HS-5 (cell line): ENCODE data around the gene MPDZ.

ENCODE experiments used
- DNase-seq: peaks from one replicate; pipeline ENCODE4 v3.0.0-alpha.2; 2012; ENCODE audit warnings: low read depth

Gene MPDZ, protein sequence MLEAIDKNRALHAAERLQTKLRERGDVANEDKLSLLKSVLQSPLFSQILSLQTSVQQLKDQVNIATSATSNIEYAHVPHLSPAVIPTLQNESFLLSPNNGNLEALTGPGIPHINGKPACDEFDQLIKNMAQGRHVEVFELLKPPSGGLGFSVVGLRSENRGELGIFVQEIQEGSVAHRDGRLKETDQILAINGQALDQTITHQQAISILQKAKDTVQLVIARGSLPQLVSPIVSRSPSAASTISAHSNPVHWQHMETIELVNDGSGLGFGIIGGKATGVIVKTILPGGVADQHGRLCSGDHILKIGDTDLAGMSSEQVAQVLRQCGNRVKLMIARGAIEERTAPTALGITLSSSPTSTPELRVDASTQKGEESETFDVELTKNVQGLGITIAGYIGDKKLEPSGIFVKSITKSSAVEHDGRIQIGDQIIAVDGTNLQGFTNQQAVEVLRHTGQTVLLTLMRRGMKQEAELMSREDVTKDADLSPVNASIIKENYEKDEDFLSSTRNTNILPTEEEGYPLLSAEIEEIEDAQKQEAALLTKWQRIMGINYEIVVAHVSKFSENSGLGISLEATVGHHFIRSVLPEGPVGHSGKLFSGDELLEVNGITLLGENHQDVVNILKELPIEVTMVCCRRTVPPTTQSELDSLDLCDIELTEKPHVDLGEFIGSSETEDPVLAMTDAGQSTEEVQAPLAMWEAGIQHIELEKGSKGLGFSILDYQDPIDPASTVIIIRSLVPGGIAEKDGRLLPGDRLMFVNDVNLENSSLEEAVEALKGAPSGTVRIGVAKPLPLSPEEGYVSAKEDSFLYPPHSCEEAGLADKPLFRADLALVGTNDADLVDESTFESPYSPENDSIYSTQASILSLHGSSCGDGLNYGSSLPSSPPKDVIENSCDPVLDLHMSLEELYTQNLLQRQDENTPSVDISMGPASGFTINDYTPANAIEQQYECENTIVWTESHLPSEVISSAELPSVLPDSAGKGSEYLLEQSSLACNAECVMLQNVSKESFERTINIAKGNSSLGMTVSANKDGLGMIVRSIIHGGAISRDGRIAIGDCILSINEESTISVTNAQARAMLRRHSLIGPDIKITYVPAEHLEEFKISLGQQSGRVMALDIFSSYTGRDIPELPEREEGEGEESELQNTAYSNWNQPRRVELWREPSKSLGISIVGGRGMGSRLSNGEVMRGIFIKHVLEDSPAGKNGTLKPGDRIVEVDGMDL (N-terminal part only)

DNA sequence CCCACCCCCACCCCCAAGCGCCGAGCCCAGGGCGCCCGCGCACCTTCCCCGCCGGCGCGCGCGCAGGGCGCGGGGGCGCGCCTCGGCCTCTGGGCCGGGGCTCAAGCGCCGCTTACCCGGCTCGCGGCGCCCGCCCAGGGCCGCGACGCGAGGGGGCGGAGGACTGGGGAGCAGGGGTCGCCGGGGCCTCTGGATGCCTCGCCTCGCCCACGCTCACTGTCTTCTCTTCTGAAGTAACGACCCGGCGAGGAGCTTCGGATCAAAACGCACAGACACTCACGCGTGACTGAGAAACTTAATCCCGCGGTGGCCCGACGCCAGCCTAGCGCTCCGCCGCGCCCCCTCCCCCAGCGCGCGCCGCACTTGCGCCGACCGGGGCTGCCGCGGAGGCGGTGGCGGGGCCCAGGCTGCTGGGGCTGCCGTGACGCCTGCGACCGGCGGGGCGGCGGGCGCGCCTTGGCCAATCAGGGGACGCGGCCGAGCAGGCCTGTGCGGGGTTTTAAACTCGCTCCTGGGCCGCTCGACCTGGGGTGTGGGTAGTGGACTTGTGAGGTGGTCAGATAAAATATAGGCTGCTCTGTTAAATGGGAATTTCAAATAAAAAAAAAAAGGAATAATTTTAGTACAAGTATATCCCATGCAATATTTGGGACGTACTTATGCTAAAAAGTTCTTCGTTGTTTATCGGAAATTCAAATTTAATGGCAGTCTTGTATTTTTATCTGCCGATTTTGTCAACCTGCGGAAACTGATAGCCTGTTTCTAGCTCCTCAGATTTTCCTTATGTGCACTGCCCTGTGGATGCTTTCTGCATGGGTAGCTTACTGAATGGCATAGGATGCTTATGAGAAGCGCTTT lies at the start of gene MPDZ:
TSS of gene MPDZ (minus strand) at position 409 of the 858 bp plus-strand sequence. CDS start 29,377 bp downstream, outside the sequence.
- no peak for DNase-seq

DNA sequence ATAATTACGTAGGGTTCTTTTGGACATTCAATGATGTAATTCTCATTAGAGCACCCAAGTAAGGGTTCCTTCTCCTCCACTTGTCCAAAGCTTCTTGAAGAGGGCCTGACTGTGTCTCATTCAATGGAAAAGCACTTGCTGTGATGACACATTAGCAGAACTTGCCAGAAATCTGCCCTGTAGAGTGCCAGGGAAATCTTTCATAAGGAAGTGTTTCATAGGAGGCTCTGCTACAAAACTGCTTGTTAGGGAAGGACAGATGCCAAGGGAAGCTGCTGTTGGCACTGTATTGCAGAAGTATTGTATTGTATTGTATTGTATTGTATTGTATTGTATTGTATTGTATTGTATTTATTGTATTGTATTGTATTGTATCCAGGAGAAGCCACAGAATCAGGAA lies 45.5 kb upstream of the MPDZ start:
- DNase-seq: no peak

DNA sequence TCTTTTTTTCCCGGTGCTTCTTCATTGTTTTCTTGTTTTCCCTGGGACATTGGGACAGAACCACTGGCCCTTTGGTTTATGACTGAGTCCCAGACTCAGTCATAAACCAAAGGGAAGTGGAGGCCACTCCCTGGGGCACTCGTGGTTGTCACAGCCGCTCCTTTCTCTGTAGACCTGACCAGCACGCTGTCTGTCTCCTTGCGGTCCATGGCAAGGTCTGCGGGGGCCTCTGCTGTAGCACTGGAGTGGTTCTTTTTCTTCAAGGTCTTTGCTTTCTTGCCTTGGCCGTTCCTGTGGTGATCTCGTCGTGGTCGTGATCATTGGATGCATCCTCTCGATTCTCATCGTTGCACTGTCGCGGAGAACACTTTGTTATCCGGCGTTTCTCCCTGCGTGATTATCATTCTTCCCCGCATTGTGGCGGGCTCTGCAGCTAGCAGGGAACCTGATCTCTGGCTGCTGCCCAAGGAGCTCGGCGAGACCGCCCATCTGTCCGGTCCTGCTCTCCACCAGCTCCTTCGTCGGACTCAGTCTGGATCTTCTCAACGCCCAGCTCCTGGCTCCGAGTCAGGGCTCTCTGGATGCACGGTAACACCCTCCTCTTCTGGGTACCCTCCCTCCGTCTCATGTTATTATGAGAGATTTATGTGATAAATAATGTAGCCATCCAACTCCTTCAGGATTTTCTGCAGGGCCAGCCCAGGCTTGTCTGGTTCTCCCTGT lies 43.5 kb upstream of the MPDZ start:
- no peak for DNase-seq

DNA sequence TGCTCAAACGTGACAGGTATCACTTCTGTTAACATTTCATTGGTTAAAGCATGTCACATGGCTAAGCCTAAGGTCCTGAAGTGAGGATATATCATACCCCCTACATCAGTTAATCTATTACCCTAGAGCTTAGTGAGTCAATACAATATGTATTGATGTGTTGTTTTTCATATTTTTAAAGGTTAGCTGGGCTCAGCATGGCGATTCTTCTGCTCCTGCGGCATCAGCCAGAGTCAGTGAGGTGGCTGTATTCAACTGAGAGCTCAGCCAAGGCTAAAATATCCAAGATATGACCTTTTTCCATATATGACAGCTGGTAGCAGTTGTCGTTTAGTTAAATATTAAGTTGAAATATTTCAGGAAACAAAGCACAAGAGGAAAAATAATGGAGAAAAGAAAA lies 38.5 kb upstream of the MPDZ start:
- no peak for DNase-seq

DNA sequence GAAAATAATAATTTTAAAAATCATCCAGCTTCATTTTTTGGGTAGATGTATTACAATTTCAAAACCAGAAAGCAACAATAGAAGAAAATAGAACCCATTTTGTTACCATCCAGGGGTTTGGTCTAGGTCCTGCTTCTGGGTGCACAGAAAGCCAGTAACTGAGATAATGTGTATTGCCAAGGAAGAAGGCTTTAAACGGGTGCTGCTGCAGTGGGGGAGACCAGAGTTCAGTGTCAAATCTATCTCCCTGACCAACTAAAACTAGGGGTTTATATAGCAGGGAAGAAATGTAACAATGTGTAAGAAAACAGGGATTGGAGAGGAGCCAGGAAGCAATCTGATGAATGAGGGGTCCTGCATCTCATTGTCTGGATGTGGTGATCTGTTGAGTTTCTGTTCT lies 17.5 kb upstream of the MPDZ start:
- DNase-seq: no peak

DNA sequence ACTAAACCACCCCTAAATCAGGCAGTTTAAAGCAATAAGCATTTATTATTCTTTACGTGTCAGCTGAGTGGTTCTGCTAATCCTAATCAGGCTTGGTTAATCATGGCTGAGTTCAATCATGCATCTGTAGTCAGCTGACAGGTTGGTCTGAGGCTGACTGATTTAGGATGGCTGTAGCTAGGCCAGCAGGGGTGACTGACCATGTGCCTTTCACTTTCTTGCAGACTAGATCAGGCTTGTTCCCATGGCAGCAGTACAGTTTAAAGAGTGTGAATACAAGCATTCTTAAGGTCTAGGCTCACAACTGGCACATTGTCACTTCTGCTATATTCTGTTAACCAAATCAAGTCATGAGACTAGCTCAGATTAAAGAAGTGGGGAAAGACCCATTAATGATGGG lies 16.1 kb upstream of the MPDZ start:
- DNase-seq: no peak

DNA sequence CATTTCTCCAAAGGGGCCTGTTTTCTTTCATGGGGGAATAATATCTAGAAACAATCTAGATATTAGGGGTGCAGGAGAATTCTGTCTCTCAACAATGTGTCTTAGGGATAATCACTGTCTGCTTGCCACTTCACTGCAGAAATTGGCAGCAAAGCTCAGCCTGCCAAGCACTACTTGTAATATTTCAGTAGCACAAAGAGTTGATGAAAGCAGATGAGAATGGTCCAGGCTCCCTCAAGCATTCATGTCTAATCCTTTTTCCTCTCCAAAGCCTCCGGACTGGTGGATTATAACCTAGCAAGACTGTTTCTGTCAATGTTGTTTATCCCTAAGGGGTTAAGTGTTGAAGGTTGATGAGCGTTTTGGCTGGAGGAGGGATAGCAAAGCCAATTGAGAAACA lies 13.3 kb upstream of the MPDZ start:
- DNase-seq: no peak

DNA sequence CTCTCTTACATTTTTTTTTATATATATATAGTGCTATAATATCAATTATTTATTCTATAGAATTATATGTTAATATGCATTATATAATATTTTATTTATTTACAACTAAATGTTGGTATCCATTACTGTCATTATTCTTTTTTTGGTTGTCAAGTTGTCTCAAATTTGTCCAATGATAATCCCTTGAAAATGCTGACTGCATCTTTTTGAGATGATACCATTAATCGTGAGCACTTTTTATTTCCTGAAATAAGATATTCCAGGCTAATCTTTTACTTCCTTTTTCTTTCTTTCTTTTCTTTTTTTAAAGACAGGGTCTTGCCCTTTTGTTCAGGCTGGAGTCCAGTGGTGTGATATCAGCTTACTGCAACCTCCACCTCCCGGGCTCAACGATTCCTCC lies 12.7 kb upstream of the MPDZ start:
- no peak for DNase-seq

DNA sequence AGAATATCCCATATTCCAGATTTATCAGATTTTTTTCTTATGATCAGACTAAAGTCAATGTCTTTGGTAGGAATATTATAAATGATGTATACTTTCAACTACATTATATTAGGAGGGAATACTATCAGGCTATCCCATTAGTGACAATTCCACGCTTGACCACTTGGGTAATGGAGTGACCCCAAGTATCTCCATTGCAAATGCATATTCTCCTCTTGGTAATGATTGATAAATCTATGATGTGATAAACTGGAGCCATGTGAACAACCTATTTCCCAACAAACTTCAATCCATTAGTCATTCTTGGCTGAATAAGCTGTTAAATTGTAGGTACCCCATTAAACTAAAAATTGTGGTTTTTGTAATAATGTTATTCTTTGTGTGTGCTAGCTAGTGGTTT lies 12.2 kb upstream of the MPDZ start:
- DNase-seq: no peak

DNA sequence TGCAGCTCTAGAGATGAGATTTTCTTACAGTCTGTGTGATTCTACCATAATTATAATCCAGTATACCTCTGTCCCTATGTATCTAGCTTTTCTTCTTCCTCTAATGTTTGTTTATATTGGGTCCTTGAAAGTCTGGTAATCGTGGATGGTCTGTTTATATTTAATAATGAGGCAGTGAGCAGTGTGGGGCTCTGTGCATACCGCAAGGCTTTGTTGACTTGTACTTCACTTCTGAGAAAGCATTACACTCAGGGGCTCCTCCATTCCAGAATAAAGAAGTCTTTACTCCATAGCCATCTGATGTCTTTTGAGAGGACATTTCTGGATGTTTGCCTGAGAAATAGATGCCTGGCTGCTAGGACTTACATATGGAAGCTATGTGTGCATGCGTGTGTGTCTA lies 4.5 kb upstream of the MPDZ start:
- DNase-seq: no peak

DNA sequence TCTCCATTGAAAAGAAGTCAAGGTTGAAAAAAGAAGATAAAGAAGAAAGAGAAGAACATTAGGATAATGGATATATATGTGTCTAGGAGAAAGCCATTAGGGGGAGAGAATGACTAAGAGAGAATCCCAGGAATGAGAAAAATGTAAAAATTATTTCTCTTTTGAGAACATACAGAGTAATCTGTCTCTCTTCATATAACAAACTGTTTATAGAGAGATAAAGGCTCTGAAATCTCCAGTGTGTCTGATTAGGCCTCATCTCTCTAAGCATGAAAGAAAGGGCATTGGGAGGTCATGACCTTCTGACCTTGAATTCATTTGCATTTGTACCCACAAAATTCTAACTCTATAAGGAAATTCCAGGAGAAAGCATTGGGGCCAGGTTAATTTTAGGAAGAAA lies 3.5 kb upstream of the MPDZ start:
- no peak for DNase-seq

DNA sequence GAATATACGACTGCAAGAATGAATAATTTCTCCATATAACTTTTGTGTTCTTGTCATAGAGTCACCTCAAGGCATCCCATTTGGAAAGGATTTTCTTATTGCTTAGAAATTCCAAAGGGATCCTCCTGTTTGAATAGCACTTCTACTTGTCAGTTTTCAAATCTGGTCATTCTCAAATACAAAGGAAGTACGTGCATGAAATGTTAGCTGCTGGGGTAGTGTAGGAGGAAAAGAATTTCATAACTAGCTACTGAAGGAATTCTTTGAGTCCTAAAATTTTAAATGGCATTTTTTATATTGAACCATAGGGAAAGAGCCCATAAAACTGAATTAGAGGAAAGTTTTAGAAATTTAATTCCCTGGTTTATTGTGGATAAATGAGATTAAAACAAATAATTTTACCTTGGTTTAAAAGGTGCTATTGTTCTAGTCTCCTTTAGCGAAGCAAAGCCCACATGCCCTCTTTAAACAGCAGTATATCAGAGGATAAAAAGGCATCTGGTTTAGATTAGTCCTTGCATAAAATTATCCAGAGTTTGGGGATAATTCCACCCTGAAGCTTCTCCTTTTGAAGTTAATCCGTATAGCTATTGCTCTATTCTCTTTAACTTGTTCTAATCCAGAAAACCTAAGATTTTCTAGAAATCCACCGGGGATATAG lies 2.0 kb upstream of the MPDZ start:
- no peak for DNase-seq

DNA sequence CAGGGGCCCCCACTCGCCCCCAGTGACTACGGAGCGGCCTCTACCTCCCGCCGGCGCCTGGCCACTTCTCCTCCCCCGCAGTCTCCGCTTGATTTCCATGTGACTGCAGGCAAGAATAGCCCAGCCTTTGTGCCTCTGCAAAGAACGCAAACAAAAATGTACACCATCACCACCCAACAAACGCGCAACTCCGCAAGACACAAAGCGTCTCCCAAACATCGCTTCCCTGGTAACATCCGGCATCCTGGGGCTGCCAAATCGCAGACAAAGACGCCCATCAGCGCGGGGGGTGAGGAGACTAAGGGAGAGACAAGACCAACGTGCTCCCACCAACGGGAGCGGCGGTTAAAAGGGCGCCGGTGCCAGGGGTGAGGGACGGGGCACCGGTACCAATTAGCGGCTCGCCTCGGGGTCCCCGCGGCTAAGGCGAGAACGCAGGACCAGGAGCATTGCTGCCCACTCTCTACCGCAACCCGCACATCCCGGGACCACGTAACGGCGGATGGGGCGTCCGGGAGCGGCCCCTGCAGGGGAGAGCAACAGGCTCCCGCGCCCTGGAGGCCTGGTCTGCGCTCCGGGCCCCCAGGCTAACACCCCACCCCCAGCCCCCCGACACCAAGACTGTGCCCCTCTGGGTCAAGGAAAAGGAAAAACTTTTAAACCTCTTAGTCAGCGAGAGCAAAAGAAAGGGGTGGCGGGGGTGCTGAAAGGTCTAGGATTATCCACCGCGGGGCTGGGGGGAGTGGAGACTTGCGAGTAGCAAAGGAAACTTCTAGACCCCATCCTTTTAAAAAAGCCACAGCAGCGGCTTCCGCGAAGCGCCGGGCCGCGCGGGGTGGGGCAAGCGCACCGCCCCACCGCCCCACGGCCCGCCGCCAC lies 885 bp downstream of the MPDZ start:
- no peak for DNase-seq

DNA sequence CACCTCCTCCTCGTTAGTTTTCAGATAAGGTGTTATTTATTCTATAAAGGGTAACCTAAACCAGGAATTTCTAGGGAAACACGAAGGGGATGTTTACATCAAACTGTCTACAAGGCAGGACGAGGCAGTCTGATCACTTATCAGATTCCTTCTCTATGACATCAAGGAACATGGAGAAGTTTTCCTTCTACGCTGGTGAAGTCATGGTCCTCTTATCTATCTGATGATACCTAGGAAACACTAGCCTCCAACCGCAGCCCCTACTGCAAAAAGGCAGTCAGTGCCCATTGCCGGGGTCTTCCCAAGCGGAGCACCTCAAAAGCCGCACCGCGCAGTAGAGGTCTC lies 1.5 kb downstream of the MPDZ start:
- DNase-seq: no peak

DNA sequence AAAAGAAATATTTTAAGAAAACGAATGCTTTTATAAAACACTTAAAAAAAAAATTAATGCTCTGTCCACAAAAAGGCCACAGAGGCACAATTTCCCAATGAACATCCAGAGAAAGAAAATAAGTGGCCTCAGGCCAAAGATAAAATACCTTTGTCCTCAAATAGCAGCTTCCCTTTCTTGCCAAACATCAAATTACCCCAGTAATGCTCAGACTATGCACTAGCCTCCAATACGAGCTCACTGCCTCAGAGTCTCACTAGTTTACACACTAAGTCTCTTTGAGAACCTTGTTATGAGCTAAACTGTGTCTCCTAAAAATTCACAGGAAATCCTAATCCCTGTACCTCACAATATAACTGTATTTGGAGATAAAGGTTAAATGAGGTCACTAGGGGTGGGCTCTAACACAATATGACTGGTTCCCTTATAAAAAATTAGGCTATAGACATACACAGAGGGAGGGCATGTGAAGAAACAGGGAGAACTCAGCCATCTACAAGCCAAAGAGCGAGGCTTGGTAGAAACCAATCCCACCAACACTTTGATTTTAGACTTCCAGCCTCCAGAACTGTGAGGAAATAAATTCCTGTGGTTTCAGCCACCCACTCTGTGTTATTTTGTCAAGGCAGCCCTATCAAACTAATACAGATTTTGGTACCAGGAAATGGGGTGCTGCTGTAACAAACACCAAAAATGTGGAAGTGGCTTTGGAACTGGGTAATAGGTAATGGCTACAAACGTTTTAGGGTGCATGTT lies 4.4 kb downstream of the MPDZ start:
- DNase-seq: no peak

DNA sequence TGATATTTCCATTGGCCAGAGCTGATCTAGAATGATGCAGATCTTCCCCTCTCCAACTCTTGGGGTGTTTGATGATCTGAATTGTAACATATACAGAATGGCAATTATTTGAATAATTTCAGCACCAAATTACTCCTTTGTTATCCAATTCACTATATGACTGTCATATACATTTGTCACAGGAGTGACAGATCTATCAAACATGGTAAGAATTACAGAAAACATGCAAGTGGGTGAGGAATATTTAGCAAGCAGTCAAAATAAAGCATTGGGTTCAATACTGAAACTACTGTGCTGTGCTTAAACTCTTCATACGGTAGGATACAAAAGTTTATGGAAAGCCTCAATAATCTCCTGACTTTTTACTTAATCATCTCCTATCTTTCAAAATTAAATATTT lies 8.8 kb downstream of the MPDZ start:
- DNase-seq: no peak

DNA sequence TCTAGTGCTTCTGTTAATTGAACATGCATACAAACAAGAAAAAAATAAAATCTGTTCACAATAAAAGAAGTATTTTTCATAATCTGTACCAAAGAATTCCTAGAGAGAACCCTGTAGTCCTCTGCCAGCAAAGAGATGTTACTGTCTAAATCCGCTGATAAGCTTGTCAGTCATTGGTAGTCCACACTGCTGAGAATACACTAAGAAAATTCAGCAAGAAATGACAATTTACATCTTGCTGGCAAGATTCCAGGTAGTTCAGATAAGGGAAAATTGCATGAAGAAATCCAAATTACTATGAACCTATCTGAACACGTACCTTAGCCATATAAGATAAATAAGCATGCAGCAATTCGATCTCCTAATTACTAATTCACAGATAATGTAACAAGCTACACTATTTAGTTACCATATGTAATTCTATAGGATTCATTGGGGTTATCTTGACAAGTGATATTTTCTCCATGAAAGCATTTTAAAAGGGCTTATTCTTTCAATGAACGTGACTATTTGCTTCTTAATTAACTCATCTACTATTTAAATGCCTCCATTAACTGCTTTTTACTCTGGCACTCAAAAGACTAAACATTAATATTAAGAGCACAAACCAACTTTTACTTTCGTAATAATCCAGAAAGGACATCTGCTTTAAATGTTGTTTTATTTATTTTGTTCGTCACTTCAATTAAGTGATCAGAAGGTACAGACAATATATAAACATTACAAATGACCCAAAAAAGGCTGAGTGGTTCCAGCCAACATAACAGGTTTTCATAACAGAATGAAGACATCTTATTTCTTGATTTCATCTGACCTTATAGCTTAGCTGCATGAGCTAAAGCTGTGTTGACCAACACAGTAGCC lies 9.7 kb downstream of the MPDZ start:
- no peak for DNase-seq

DNA sequence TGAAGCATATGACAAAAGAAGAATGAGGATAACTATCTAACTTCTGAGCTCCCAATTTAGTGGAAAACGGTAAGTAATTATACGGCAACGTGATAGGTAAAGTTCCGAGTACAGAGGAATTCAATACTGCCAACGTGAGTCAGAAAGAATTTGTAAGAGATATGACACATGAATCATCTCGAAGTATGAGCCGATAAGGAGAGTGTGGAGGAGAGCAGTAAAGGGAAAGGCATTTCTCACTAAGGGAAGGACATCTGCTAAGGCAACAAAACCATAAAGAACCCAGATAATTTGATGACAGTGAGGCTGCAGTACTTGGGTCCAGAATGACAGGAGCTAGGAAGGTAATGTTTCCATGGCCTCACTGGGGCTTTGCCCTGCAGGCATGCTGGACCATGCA lies 11.0 kb downstream of the MPDZ start:
- peak; percentile 52 for DNase-seq
